ENCODE data around the gene MYO9B. TPM values are rescaled to one million over a fixed set of nuclear protein-coding genes. Genes with fewer than 3 reads are reported as not detected.
A peak's percentile ranks its signal among the peaks of the same experiment; 100 is the strongest.

The MYO9B gene
- total and polyA plus RNA-seq, 9 of the 15 experiments (the other 6 are each of a cell fraction or from before 2014, with no cell fraction given), result 2.4 to 77.6 (median 23.0) TPM

GRCh38 chr19:17215127-17215971, 139.8 kb downstream of the MYO9B start, which contains the start of gene USE1 (continued):
- no peak for TF ChIP-seq NFE2 (IDR thresholded peaks at IDR 0.05; ENCODE audit: low read depth)
- peak; percentile 81 for TF ChIP-seq ATF7 (IDR thresholded peaks at IDR 0.05)
- TF ChIP-seq NRF1 (conservative IDR thresholded peaks at IDR 0.05 in 1 of 2, IDR thresholded peaks at IDR 0.05 in 1 of 2), result peak in 1 of 2 experiments; percentile 43; a peak in 1 of 4 replicates
- TF ChIP-seq U2AF2 (optimal IDR thresholded peaks at IDR 0.05; ENCODE audit: low read depth, low read length), result no peak
- no peak for TF ChIP-seq ATF1 (CRISPR knock-in tag; IDR thresholded peaks at IDR 0.05)
- TF ChIP-seq ATF1 (tag; IDR thresholded peaks at IDR 0.05), result peak; percentile 84
- no peak for TF ChIP-seq ZFP1 (CRISPR knock-in tag; IDR thresholded peaks at IDR 0.05)
- TF ChIP-seq FUS (optimal IDR thresholded peaks at IDR 0.05; ENCODE audit: low read depth, low read length), result no peak
- no peak for TF ChIP-seq STAG1 (CRISPR knock-in tag; IDR thresholded peaks at IDR 0.05; ENCODE audit: borderline replicate concordance)
- peak; percentile 21; the same call in 1 of the 2 replicates for TF ChIP-seq SMAD3 (CRISPR knock-in tag; conservative IDR thresholded peaks at IDR 0.05)
- TF ChIP-seq RNF2 (IDR thresholded peaks at IDR 0.05), result peak; percentile 72; the same call in 1 of the 2 replicates
- no peak for TF ChIP-seq NFIX (CRISPR knock-in tag; IDR thresholded peaks at IDR 0.05; ENCODE audit: low read depth)
- peak; percentile 79 for TF ChIP-seq MBD2 (IDR thresholded peaks at IDR 0.05; ENCODE audit: borderline replicate concordance, low read depth)
- TF ChIP-seq, protein P1, sequence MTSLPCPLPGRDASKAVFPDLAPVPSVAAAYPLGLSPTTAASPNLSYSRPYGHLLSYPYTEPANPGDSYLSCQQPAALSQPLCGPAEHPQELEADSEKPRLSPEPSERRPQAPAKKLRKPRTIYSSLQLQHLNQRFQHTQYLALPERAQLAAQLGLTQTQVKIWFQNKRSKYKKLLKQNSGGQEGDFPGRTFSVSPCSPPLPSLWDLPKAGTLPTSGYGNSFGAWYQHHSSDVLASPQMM (CRISPR knock-in tag; IDR thresholded peaks at IDR 0.05), result no peak
- TF ChIP-seq RUNX1 (IDR thresholded peaks at IDR 0.05; ENCODE audit: low read depth), result peak; percentile 30; the same call in 1 of the 2 replicates
- TF ChIP-seq ARID3A (IDR thresholded peaks at IDR 0.05; ENCODE audit: borderline replicate concordance, low read depth, low read length), result no peak
- TF ChIP-seq FOS (IDR thresholded peaks at IDR 0.05; ENCODE audit: extremely low read depth, insufficient read length), result no peak
- TF ChIP-seq ZNF354B (CRISPR knock-in tag; IDR thresholded peaks at IDR 0.05), result no peak
- no peak for TF ChIP-seq KLF10 (CRISPR knock-in tag; IDR thresholded peaks at IDR 0.05)
- TF ChIP-seq FOXM1 (IDR thresholded peaks at IDR 0.05; ENCODE audit: low read depth), result no peak
- TF ChIP-seq FOXM1 (CRISPR knock-in tag; IDR thresholded peaks at IDR 0.05; ENCODE audit: low read depth), result peak; percentile 57; the same call in 1 of the 2 replicates
- no peak for TF ChIP-seq HNRNPK (IDR thresholded peaks at IDR 0.05; ENCODE audit: low read depth, low read length, poor library complexity, severe bottlenecking)
- no peak for TF ChIP-seq FOXA1 (IDR thresholded peaks at IDR 0.05; ENCODE audit: borderline replicate concordance)
- no peak for TF ChIP-seq CREBBP (IDR thresholded peaks at IDR 0.05; ENCODE audit: low read depth, low read length)
- TF ChIP-seq HLTF (IDR thresholded peaks at IDR 0.05), result peak; percentile 52; the same call in 1 of the 2 replicates
- TF ChIP-seq, protein P2, sequence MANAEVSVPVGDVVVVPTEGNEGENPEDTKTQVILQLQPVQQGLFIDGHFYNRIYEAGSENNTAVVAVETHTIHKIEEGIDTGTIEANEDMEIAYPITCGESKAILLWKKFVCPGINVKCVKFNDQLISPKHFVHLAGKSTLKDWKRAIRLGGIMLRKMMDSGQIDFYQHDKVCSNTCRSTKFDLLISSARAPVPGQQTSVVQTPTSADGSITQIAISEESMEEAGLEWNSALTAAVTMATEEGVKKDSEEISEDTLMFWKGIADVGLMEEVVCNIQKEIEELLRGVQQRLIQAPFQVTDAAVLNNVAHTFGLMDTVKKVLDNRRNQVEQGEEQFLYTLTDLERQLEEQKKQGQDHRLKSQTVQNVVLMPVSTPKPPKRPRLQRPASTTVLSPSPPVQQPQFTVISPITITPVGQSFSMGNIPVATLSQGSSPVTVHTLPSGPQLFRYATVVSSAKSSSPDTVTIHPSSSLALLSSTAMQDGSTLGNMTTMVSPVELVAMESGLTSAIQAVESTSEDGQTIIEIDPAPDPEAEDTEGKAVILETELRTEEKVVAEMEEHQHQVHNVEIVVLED (CRISPR knock-in tag; IDR thresholded peaks at IDR 0.05), result no peak
- 0 out of 4 replicates have a peak, but pooled peaks of 1 of the 2 experiments have one; percentile 14 for TF ChIP-seq CSDE1 (IDR thresholded peaks at IDR 0.05)
- TF ChIP-seq FOXP1 (CRISPR knock-in tag; IDR thresholded peaks at IDR 0.05), result peak; percentile 91; the same call in 1 of the 2 replicates
